ENCODE measurements around the gene BEST2. TPM values are rescaled to one million over a fixed set of nuclear protein-coding genes. Genes with fewer than 3 reads are reported as not detected.

BEST2 gene
- total RNA-seq, 1 experiment from 2014 or later: 0.10 TPM

DNA sequence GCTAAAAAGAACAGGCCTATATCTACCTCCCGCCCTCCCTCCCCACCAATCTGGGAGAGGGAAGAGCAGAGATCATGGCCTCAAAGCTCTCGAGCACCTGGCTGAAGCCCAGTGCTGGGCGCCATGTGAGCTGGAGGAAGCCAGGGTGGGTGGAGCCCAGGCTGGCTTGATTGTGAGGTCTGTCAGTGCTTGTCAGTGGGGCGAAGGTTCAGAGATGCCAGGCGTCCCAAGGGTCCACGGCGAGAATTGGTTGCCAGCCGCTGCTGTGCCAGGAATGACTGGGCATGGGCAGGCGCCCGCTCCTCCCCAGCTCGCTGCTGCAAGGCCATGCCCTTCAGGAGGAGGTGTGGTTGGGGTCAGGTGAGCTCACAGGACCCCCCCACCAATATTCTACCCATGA, 11.5 kb downstream of the BEST2 start (continued):
- TF ChIP-seq, protein P1, sequence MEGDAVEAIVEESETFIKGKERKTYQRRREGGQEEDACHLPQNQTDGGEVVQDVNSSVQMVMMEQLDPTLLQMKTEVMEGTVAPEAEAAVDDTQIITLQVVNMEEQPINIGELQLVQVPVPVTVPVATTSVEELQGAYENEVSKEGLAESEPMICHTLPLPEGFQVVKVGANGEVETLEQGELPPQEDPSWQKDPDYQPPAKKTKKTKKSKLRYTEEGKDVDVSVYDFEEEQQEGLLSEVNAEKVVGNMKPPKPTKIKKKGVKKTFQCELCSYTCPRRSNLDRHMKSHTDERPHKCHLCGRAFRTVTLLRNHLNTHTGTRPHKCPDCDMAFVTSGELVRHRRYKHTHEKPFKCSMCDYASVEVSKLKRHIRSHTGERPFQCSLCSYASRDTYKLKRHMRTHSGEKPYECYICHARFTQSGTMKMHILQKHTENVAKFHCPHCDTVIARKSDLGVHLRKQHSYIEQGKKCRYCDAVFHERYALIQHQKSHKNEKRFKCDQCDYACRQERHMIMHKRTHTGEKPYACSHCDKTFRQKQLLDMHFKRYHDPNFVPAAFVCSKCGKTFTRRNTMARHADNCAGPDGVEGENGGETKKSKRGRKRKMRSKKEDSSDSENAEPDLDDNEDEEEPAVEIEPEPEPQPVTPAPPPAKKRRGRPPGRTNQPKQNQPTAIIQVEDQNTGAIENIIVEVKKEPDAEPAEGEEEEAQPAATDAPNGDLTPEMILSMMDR (IDR thresholded peaks at IDR 0.05 in 2 of 3, conservative IDR thresholded peaks at IDR 0.05 in 1 of 3; ENCODE audit: borderline replicate concordance in 1 of 3, insufficient read depth in 1 of 3, low read depth in 2 of 3, low read length in 2 of 3): no peak

DNA sequence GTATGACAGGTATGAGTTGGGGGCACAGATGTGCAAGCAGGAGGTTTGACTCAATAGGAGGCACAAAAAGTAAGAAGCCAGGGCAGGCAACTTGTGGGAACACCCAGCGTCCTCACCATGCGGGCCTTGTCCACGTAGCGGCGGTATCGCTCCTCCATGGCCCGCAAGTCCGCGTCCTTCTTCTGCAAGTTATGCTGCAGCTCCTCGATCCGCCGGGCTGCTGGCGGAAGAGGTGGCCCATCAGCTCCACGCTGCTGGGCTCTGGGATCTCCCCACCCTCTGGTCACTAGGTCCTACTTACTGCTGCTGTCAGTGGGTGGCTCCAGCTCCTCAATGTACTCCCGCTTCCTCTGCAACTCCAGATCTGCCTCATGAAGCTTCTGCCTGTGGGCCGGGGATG, 13.1 kb downstream of the BEST2 start:
- no peaks in the 10 kb centered on the region for H3K79me2 ChIP-seq (ENCODE audit: insufficient read depth, low read length)
- H2AFZ ChIP-seq (ENCODE audit: low read depth, low read length, poor library complexity, severe bottlenecking): no peak overlapping the region
- ChIA-PET POLR2A (interaction anchor here (5.4 kb wide), 1 partner anchor 29 kb away, joined by 98 read pairs; the partner anchor contains the start of gene JUNB), CTCF (interaction anchor here (1.3 to 4.5 kb wide), 5 partner anchors 9 to 82 kb away, joined by 3 to 123 read pairs (median 35); partner anchors contain the start of genes HOOK2 and JUNB), RAD21 (ENCODE audit: low non-redundant PET in 1 of 2, low total read pairs in 2 of 2, uncharacterized antibody in 2 of 2, unreplicated experiment in 2 of 2) (no interaction called here)
- intact Hi-C loops (cut with micrococcal nuclease): no loop called here
- no peak overlapping the region for H3K4me3 ChIP-seq (replicated peaks in 1 of 2; ENCODE audit: low read depth in 1 of 2, low read length in 2 of 2)
- TF ChIP-seq TCF7L2 (IDR thresholded peaks at IDR 0.05; ENCODE audit: borderline replicate concordance, extremely low read depth, insufficient read depth, insufficient read length): no peak
- TF ChIP-seq JUND (IDR thresholded peaks at IDR 0.05): no peak
- TF ChIP-seq YY1 (IDR thresholded peaks at IDR 0.05; ENCODE audit: extremely low read depth, insufficient replicate concordance, low read depth, low read length): no peak
- TF ChIP-seq RAD21 (IDR thresholded peaks at IDR 0.05; ENCODE audit: low read depth): no peak
- TF ChIP-seq ELF1 (IDR thresholded peaks at IDR 0.05; ENCODE audit: borderline replicate concordance, low read depth): no peak
- TF ChIP-seq, protein P2, sequence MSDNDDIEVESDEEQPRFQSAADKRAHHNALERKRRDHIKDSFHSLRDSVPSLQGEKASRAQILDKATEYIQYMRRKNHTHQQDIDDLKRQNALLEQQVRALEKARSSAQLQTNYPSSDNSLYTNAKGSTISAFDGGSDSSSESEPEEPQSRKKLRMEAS (IDR thresholded peaks at IDR 0.05): no peak
- TF ChIP-seq ZFX (IDR thresholded peaks at IDR 0.05): no peak
- TF ChIP-seq, protein P1 (IDR thresholded peaks at IDR 0.05 in 2 of 3, conservative IDR thresholded peaks at IDR 0.05 in 1 of 3; ENCODE audit: borderline replicate concordance in 1 of 3, insufficient read depth in 1 of 3, low read depth in 2 of 3, low read length in 2 of 3): no peak
- no peaks in the 10 kb centered on the region for H3K9me2 ChIP-seq (ENCODE audit: insufficient read depth)
- DNase-seq (ENCODE audit: low read depth, low spot score) (no peak), ATAC-seq (no peak)
- peaks cover 2 to 11% of the 10 kb centered on the region in 2 experiments; a peak in 2 of 4 replicates for H3K4me1 ChIP-seq (ENCODE audit: control insufficient read depth in 1 of 2, insufficient read depth in 2 of 2, low read length in 2 of 2)
- H3K36me3 ChIP-seq (ENCODE audit: control insufficient read depth in 1 of 2, insufficient read depth in 2 of 2, low read length in 2 of 2): peaks cover 14 to 16% of the 10 kb centered on the region in 2 experiments
- H3K9ac ChIP-seq (ENCODE audit: low read length): no peak overlapping the region
- H3K27ac ChIP-seq (ENCODE audit: low read depth, low read length): no peak overlapping the region
- H3K27me3 ChIP-seq (ENCODE audit: insufficient read depth, low read length): no peaks in the 10 kb centered on the region
- BruUV-seq (replicated peaks): no TSS peak
- no peaks in the 10 kb centered on the region for H4K20me1 ChIP-seq (ENCODE audit: insufficient read depth)
- H3K9me3 ChIP-seq (ENCODE audit: control insufficient read depth in 1 of 2, insufficient read depth in 1 of 2, low read depth in 1 of 2, low read length in 2 of 2): no peaks in the 10 kb centered on the region
- no peak overlapping the region for H3K4me2 ChIP-seq (ENCODE audit: low read length)

All from HCT116 (cell line).